ENCODE data around the gene EFCAB9. TPM values are rescaled to one million over a fixed set of nuclear protein-coding genes. Genes with fewer than 3 reads are reported as not detected.

Gene EFCAB9
- total RNA-seq, 1 experiment from 2014 or later, result not detected

GRCh38 chr5:172160506-172160905 is 33.5 kb upstream of the EFCAB9 start:
- Histone ChIP-seq H4K91ac (ENCODE audit: insufficient read length, low read depth, low read length) (no peak overlapping the region), H3K4me1 (ENCODE audit: insufficient read depth, low read length) (no peaks in the 10 kb centered on the region), H3K14ac (ENCODE audit: insufficient read depth, low read length) (no peak overlapping the region), H3K56ac (ENCODE audit: insufficient read length, low read depth, low read length) (no peak overlapping the region), H2BK15ac (ENCODE audit: low read depth, low read length) (no peak overlapping the region), H3K23ac (ENCODE audit: insufficient read length, low read depth, low read length) (no peak overlapping the region), H3K9ac (ENCODE audit: extremely low read depth, insufficient read length, low read length) (no peak overlapping the region), H2BK5ac (ENCODE audit: insufficient read length, low read length) (no peak overlapping the region), H3K9me3 (ENCODE audit: control insufficient read depth, low read depth, low read length) (no peaks in the 10 kb centered on the region), H4K8ac (replicated peaks; ENCODE audit: insufficient read length, low read depth, low read length) (no peak overlapping the region), H3T11ph (ENCODE audit: low read length) (no peak overlapping the region), H2BK12ac (ENCODE audit: insufficient read length, low read depth, low read length) (no peak overlapping the region), H2BK120ac (ENCODE audit: low read depth, low read length, poor library complexity, severe bottlenecking) (no peak overlapping the region), H4K20me1 (ENCODE audit: control insufficient read depth, insufficient read depth, insufficient read length) (no peaks in the 10 kb centered on the region), H3K4ac (ENCODE audit: low read depth, low read length) (no peak overlapping the region), H3K23me2 (ENCODE audit: insufficient read length, low read depth, low read length, poor library complexity, severe bottlenecking) (peaks cover 3% of the 10 kb centered on the region), H2BK20ac (ENCODE audit: low read depth, low read length, poor library complexity, severe bottlenecking) (no peak overlapping the region), H4K5ac (ENCODE audit: insufficient read length, low read depth, low read length) (no peak overlapping the region), H3K79me1 (ENCODE audit: insufficient read depth, low read depth, low read length, poor library complexity, severe bottlenecking) (peaks cover 2% of the 10 kb centered on the region), H2AFZ (ENCODE audit: low read length) (no peak overlapping the region), H3K18ac (ENCODE audit: insufficient read length, low read depth, low read length) (no peak overlapping the region), H3K27me3 (ENCODE audit: insufficient read depth, low read length) (no peaks in the 10 kb centered on the region), H3K79me2 (ENCODE audit: insufficient read depth, low read length) (no peaks in the 10 kb centered on the region), H3K27ac (ENCODE audit: insufficient read length, low read depth, low read length) (no peak overlapping the region), H3K4me2 (ENCODE audit: insufficient read depth, insufficient read length, low read length) (no peak overlapping the region), H2AK5ac (ENCODE audit: insufficient read length, low read length) (no peak overlapping the region)
- Mint-ChIP-seq H3K9me3 (no peaks in the 10 kb centered on the region; a peak in 1 of 5 replicates), H3K36me3 (ENCODE audit: insufficient read depth in 1 of 3, low read depth in 3 of 3) (peaks cover 0 to 5% (median 2%) of the 10 kb centered on the region in 3 experiments; a peak in 4 of 7 replicates), H3K4me3 (no peak overlapping the region), H3K4me1 (peaks cover 0 to 8% of the 10 kb centered on the region in 2 experiments; a peak in 2 of 4 replicates), H3K27ac (peak overlapping the region in 1 of 3 experiments; percentile 37; a peak in 1 of 7 replicates), H3K27me3 (ENCODE audit: low read depth) (no peaks in the 10 kb centered on the region)
- TF ChIP-seq, protein P1, sequence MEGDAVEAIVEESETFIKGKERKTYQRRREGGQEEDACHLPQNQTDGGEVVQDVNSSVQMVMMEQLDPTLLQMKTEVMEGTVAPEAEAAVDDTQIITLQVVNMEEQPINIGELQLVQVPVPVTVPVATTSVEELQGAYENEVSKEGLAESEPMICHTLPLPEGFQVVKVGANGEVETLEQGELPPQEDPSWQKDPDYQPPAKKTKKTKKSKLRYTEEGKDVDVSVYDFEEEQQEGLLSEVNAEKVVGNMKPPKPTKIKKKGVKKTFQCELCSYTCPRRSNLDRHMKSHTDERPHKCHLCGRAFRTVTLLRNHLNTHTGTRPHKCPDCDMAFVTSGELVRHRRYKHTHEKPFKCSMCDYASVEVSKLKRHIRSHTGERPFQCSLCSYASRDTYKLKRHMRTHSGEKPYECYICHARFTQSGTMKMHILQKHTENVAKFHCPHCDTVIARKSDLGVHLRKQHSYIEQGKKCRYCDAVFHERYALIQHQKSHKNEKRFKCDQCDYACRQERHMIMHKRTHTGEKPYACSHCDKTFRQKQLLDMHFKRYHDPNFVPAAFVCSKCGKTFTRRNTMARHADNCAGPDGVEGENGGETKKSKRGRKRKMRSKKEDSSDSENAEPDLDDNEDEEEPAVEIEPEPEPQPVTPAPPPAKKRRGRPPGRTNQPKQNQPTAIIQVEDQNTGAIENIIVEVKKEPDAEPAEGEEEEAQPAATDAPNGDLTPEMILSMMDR (conservative IDR thresholded peaks at IDR 0.05), result no peak
- no CpG with 5 or more reads among the region's 9 CpGs for WGBS (ENCODE audit: extremely low coverage, insufficient read length, low lambda C conversion rate)
- no peak for DNase-seq

Measured in H9 (cell line).